Calu3 (cell line): Measurements from ENCODE around the gene AFAP1. TPM values are rescaled to one million over a fixed set of nuclear protein-coding genes. Genes with fewer than 3 reads are reported as not detected.

Experiments
- BruUV-seq: library from RNA; stranded (reverse); fragments of 400-500 nt; replicated peaks from 2 replicates; lab custom pipeline; 2021; lab: Mats Ljungman, UMichigan
- CTCF ChIA-PET: fragments of 300-600 bp; sonication (Branson Sonifier 250); formaldehyde crosslinking; loops from one replicate; lab custom pipeline; 2022; ENCODE audit warnings: antibody characterized with exemption; lab: Charles Lee
- DNase-seq: peaks from one replicate; pipeline ENCODE4 v3.0.0; 2022
- H3K27ac Mint-ChIP-seq: one replicate; pipeline ENCODE4 v1.8.0; 2022; ENCODE audit warnings: mixed read lengths; ENCODE audit not compliant: unreplicated experiment
- H3K27me3 Mint-ChIP-seq: one replicate; pipeline ENCODE4 v1.8.0; 2022; ENCODE audit warnings: mixed read lengths; ENCODE audit not compliant: unreplicated experiment
- H3K36me3 Mint-ChIP-seq: one replicate; pipeline ENCODE4 v1.8.0; 2022; ENCODE audit warnings: mild to moderate bottlenecking, moderate library complexity, mixed read lengths; ENCODE audit not compliant: insufficient read depth, unreplicated experiment
- H3K4me1 Mint-ChIP-seq: one replicate; pipeline ENCODE4 v1.8.0; 2022; ENCODE audit warnings: mild to moderate bottlenecking, low read depth, mixed read lengths; ENCODE audit not compliant: unreplicated experiment
- H3K4me3 Mint-ChIP-seq: one replicate; pipeline ENCODE4 v1.8.0; 2022; ENCODE audit warnings: mild to moderate bottlenecking, low read depth, moderate library complexity, mixed read lengths; ENCODE audit not compliant: unreplicated experiment
- H3K9me3 Mint-ChIP-seq: one replicate; pipeline ENCODE4 v1.8.0; 2022; ENCODE audit warnings: low read depth, mixed read lengths; ENCODE audit not compliant: unreplicated experiment
- CTCF ChIP-seq: fragments of 200-600 bp; IDR thresholded peaks from one replicate; pipeline ENCODE4 v1.8.0; 2022; ENCODE audit warnings: antibody characterized with exemption; ENCODE audit not compliant: unreplicated experiment
- intact Hi-C: fragments of 100-400 bp; cut with micrococcal nuclease; formaldehyde crosslinking; loops from one replicate; pipeline ENCODE4 v1.10.0; 2022; ENCODE audit not compliant: unreplicated experiment
- total RNA-seq: library from RNA; stranded (reverse); gene quantifications from 2 replicates; pipeline ENCODE4 v1.2.3, GENCODE V29; 2022

The AFAP1 gene
- total RNA-seq, 1 experiment from 2014 or later = 40.1 TPM

DNA sequence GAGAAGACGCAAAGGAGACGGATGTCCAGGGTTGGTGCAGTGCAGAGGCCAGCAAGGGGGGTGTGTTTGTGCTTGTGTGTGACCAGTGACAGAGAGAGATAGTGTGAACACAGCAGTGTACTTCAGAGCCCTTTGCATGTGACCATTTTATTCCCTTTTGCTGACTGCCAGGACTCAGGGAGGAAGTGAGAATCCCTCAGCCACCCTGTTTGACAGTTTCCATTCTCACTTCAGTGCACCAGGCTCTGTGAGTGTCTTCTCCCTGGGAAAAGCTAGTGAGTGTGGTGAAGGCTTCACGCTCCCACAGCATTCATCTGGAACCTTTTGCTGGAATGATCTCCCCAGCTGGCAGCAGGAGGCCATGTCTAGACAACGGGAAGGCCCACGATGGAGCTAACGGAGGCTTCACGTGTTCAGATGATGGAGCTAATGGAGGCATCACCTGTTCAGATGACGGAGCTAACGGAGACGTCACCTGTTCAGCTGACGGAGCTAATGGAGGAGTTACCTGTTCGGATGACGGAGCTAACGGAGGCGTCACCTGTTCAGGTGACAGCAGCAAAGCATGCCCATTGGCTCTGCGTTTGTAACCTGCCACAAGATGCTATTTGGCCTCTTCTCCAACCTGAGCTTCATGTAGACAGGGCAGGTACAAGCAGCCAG, 195.4 kb downstream of the AFAP1 start:
- no peak for DNase-seq
- Mint-ChIP-seq H3K27me3 (no peaks in the 10 kb centered on the region), H3K4me3 (no peak overlapping the region), H3K9me3 (no peaks in the 10 kb centered on the region), H3K4me1 (peaks cover 8% of the 10 kb centered on the region), H3K27ac (no peak overlapping the region), H3K36me3 (no peaks in the 10 kb centered on the region)
- CTCF ChIA-PET = no interaction called here
- BruUV-seq = no TSS peak
- intact Hi-C loops = no loop called here
- no peak for TF ChIP-seq CTCF

- DNase-seq = no peak
- BruUV-seq = no TSS peak
Observed at GRCh38 chr4:7742807-7743280, 196.8 kb downstream of the AFAP1 start.

GRCh38 chr4:7741946-7742806, 197.5 kb downstream of the AFAP1 start:
- no TSS peak for BruUV-seq
- H3K27ac Mint-ChIP-seq = no peak overlapping the region
- no peak for TF ChIP-seq CTCF
- intact Hi-C loops = no loop called here
- H3K36me3 Mint-ChIP-seq = no peaks in the 10 kb centered on the region
- CTCF ChIA-PET = no interaction called here
- no peak for DNase-seq
- H3K27me3 Mint-ChIP-seq = peaks cover under 1% of the 10 kb centered on the region
- H3K4me1 Mint-ChIP-seq = no peaks in the 10 kb centered on the region
- no peak overlapping the region for H3K4me3 Mint-ChIP-seq
- H3K9me3 Mint-ChIP-seq = no peaks in the 10 kb centered on the region

More at GRCh38 chr4:7742807-7743280, 196.8 kb downstream of the AFAP1 start:
- intact Hi-C loops = no loop called here
- CTCF ChIA-PET = no interaction called here
- H3K36me3 Mint-ChIP-seq = no peaks in the 10 kb centered on the region
- H3K27me3 Mint-ChIP-seq = no peaks in the 10 kb centered on the region
- no peak for TF ChIP-seq CTCF
- H3K9me3 Mint-ChIP-seq = no peaks in the 10 kb centered on the region
- no peak overlapping the region for H3K27ac Mint-ChIP-seq
- no peaks in the 10 kb centered on the region for H3K4me1 Mint-ChIP-seq
- no peak overlapping the region for H3K4me3 Mint-ChIP-seq

DNA sequence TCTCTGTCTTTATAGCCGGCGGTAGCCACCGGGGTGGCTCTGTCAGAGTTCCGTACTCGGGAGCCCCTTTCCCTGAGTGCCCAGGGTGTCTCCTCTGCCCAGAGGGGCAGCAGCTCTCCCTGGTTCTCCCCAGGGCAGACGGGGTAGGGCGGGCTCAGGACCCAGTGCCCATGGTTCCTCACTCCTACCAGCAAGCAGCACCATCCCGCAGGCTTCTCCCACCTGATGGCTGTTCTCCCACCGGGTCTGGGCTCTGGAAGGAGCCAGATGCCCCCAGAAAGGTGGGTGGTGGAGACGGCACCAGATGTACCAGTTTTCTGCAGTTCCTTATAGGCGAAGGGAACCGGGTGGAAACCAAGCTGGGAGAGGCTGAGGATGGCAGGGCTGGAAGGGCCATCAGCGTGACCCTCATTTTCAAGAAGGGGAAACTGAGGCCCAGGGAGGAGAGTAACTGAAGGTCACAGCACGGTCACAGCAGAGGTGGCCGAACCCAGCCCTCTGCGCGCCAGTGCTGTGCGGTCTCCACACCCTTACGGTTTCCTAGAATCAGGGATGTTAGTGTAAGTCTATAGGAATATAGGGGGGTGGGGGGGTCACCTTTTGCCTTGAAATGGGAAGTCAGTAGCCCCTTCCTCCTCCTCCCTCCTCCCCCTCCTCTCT, 198.7 kb downstream of the AFAP1 start:
- H3K9me3 Mint-ChIP-seq = no peaks in the 10 kb centered on the region
- H3K27me3 Mint-ChIP-seq = peaks cover 12% of the 10 kb centered on the region
- DNase-seq = no peak
- no peaks in the 10 kb centered on the region for H3K36me3 Mint-ChIP-seq
- H3K4me1 Mint-ChIP-seq = no peaks in the 10 kb centered on the region
- intact Hi-C loops = no loop called here
- H3K27ac Mint-ChIP-seq = no peak overlapping the region
- no TSS peak for BruUV-seq
- CTCF ChIA-PET = no interaction called here
- no peak for TF ChIP-seq CTCF
- no peak overlapping the region for H3K4me3 Mint-ChIP-seq
